Smooth muscle cell (in vitro differentiated cells): Measurements from ENCODE around the gene LAP3. TPM values are rescaled to one million over a fixed set of nuclear protein-coding genes. Genes with fewer than 3 reads are reported as not detected.
"Not testable (repeated sequence)": the region's sequence is repeated elsewhere in the genome, so short reads cannot be mapped to it uniquely, and the experiment has no call there.

Experiments
- DNase-seq: peaks from one replicate; lab custom pipeline; 2025; ENCODE audit not compliant: unreplicated experiment; lab: John Stamatoyannopoulos, UW
- H2AFZ ChIP-seq: fragments of 200-600 bp; sonication (generic); 2 replicates; pipeline ENCODE4 v1.6.0; 2016; ENCODE audit warnings: antibody characterized with exemption, low read depth, mild to moderate bottlenecking
- H3F3A ChIP-seq: fragments of 200-600 bp; sonication (generic); 2 replicates; pipeline ENCODE4 v1.6.0; 2017; ENCODE audit warnings: antibody characterized with exemption, low read depth
- H3K27ac ChIP-seq: fragments of 200-600 bp; sonication (generic); 2 replicates; pipeline ENCODE4 v1.5.1; 2016; ENCODE audit warnings: low read depth, mild to moderate bottlenecking
- H3K27me3 ChIP-seq: fragments of 200-600 bp; sonication (generic); 2 replicates; pipeline ENCODE4 v1.6.1; 2016; ENCODE audit warnings: low read depth, mild to moderate bottlenecking
- H3K36me3 ChIP-seq: fragments of 200-600 bp; sonication (generic); 2 replicates; pipeline ENCODE4 v1.5.1; 2016; ENCODE audit warnings: low read depth
- H3K4me1 ChIP-seq: fragments of 200-600 bp; sonication (generic); 2 replicates; pipeline ENCODE4 v1.5.1; 2016; ENCODE audit warnings: low read depth
- H3K4me2 ChIP-seq: fragments of 200-600 bp; sonication (generic); 2 replicates; pipeline ENCODE4 v1.6.0; 2016; ENCODE audit warnings: mild to moderate bottlenecking
- H3K4me3 ChIP-seq: fragments of 200-600 bp; sonication (generic); 2 replicates; pipeline ENCODE4 v1.5.1; 2016; ENCODE audit warnings: mild to moderate bottlenecking
- H3K79me2 ChIP-seq: fragments of 200-600 bp; sonication (generic); 2 replicates; pipeline ENCODE4 v1.6.0; 2016; ENCODE audit warnings: low read depth, mild to moderate bottlenecking
- H3K9ac ChIP-seq: fragments of 200-600 bp; sonication (generic); 2 replicates; pipeline ENCODE4 v1.6.0; 2016; ENCODE audit warnings: low read depth
- H3K9me3 ChIP-seq: fragments of 200-600 bp; sonication (generic); replicated peaks from 2 replicates; pipeline ENCODE4 v1.5.1; 2016; ENCODE audit warnings: low read depth
- H4K20me1 ChIP-seq: fragments of 200-600 bp; sonication (generic); 2 replicates; pipeline ENCODE4 v1.6.0; 2016; ENCODE audit warnings: low read depth
- CTCF ChIP-seq: fragments of 200-600 bp; sonication (generic); IDR thresholded peaks from 2 replicates; pipeline ENCODE4 v1.5.1; 2017; ENCODE audit warnings: borderline replicate concordance, mild to moderate bottlenecking, antibody characterized with exemption; ENCODE audit not compliant: insufficient read depth, poor library complexity, severe bottlenecking
- WGBS: methylation state at CpG from one replicate; pipeline ENCODE4 v1.1.7; 2016; ENCODE audit warnings: low lambda C conversion rate; 5-methylcytosine and 5-hydroxymethylcytosine counted together
- polyA plus RNA-seq: library from polyadenylated mRNA; unstranded; fragments of >200 nt; fragmentation: Nextera tagmentation; extraction: Ambion mirVana; gene quantifications from 2 replicates; pipeline ENCODE4 v1.2.1, GENCODE V29; 2016
- total RNA-seq: library from RNA; depleted of rRNA; stranded (reverse); fragments of >200 nt; gene quantifications from 2 replicates; pipeline ENCODE4 v1.2.3, GENCODE V29; 2014

The LAP3 gene
- total and polyA plus RNA-seq, 2 experiments from 2014 or later = 29.1 to 38.6 TPM

- DNase-seq = no peak
- H3F3A ChIP-seq = no peaks in the 10 kb centered on the region
- no peak overlapping the region for H3K4me2 ChIP-seq
- H2AFZ ChIP-seq = no peak overlapping the region
- no peaks in the 10 kb centered on the region for H3K79me2 ChIP-seq
- H3K9ac ChIP-seq = no peak overlapping the region
- H3K36me3 ChIP-seq = no peaks in the 10 kb centered on the region
- H3K4me3 ChIP-seq = no peak overlapping the region
- H3K27me3 ChIP-seq = no peaks in the 10 kb centered on the region
- no peak overlapping the region for H3K27ac ChIP-seq
- H3K9me3 ChIP-seq = no peaks in the 10 kb centered on the region
- H4K20me1 ChIP-seq = no peaks in the 10 kb centered on the region
- H3K4me1 ChIP-seq = no peaks in the 10 kb centered on the region
- TF ChIP-seq CTCF = no peak
- 81% methylated on average over 1 of the region's 1 CpG for WGBS
These were observed 14.8 kb upstream of the LAP3 start for GRCh38 chr4:17562157-17562556.

- WGBS = 90% methylated on average over 3 of the region's 3 CpGs
- Histone ChIP-seq H3K9ac (no peak overlapping the region), H3K27ac (no peak overlapping the region), H3K4me2 (no peak overlapping the region), H3F3A (no peaks in the 10 kb centered on the region), H3K4me3 (no peak overlapping the region), H3K27me3 (no peaks in the 10 kb centered on the region), H3K4me1 (no peaks in the 10 kb centered on the region), H4K20me1 (no peaks in the 10 kb centered on the region), H3K9me3 (no peaks in the 10 kb centered on the region), H3K79me2 (no peaks in the 10 kb centered on the region), H2AFZ (no peak overlapping the region), H3K36me3 (no peaks in the 10 kb centered on the region)
- DNase-seq = no peak
- TF ChIP-seq CTCF = no peak
These were observed 11.2 kb upstream of the LAP3 start for GRCh38 chr4:17565846-17566245.

GRCh38 chr4:17567271-17567670 lies 9.7 kb upstream of the LAP3 start:
- no peak overlapping the region for H3K9ac ChIP-seq
- H3K4me3 ChIP-seq = no peak overlapping the region
- WGBS = 54% methylated on average over 2 of the region's 2 CpGs
- TF ChIP-seq CTCF = no peak
- no peaks in the 10 kb centered on the region for H3K36me3 ChIP-seq
- no peak overlapping the region for H3K27ac ChIP-seq
- H3K4me1 ChIP-seq = no peaks in the 10 kb centered on the region
- no peaks in the 10 kb centered on the region for H3K79me2 ChIP-seq
- H3F3A ChIP-seq = no peaks in the 10 kb centered on the region
- DNase-seq = no peak
- no peaks in the 10 kb centered on the region for H4K20me1 ChIP-seq
- H3K27me3 ChIP-seq = no peaks in the 10 kb centered on the region
- H3K4me2 ChIP-seq = no peak overlapping the region
- H2AFZ ChIP-seq = no peak overlapping the region
- no peaks in the 10 kb centered on the region for H3K9me3 ChIP-seq

GRCh38 chr4:17574206-17574605 lies 2.8 kb upstream of the LAP3 start:
- H3K4me1 ChIP-seq = peaks cover 6% of the 10 kb centered on the region
- 91% methylated on average over 4 of the region's 4 CpGs for WGBS
- no peaks in the 10 kb centered on the region for H3K36me3 ChIP-seq
- H3F3A ChIP-seq = no peaks in the 10 kb centered on the region
- no peak overlapping the region for H3K27ac ChIP-seq
- DNase-seq = no peak
- H3K4me3 ChIP-seq = no peak overlapping the region
- H3K9me3 ChIP-seq = no peaks in the 10 kb centered on the region
- no peak for TF ChIP-seq CTCF
- no peak overlapping the region for H3K9ac ChIP-seq
- no peak overlapping the region for H3K4me2 ChIP-seq
- no peak overlapping the region for H2AFZ ChIP-seq
- peaks cover 3% of the 10 kb centered on the region for H3K79me2 ChIP-seq
- H4K20me1 ChIP-seq = no peaks in the 10 kb centered on the region
- no peaks in the 10 kb centered on the region for H3K27me3 ChIP-seq

- H3K79me2 ChIP-seq, H2AFZ ChIP-seq, H3K9me3 ChIP-seq, H4K20me1 ChIP-seq, H3K27ac ChIP-seq, H3K4me3 ChIP-seq, DNase-seq, H3K27me3 ChIP-seq, H3K36me3 ChIP-seq, H3K4me1 ChIP-seq, H3K9ac ChIP-seq, H3K4me2 ChIP-seq, H3F3A ChIP-seq: not testable (repeated sequence)
- WGBS = 97% methylated on average over 12 of the region's 12 CpGs
These were observed 1.8 kb upstream of the LAP3 start for GRCh38 chr4:17575177-17575576.
